ENCODE measurements around the gene VSTM5. TPM values are rescaled to one million over a fixed set of nuclear protein-coding genes. Genes with fewer than 3 reads are reported as not detected.
"Not testable (repeated sequence)": the region's sequence is repeated elsewhere in the genome, so short reads cannot be mapped to it uniquely, and the experiment has no call there.

Gene VSTM5
- total RNA-seq, 4 donors from 2014 or later: 0.13 to 0.19 TPM; not detected in 2

DNA sequence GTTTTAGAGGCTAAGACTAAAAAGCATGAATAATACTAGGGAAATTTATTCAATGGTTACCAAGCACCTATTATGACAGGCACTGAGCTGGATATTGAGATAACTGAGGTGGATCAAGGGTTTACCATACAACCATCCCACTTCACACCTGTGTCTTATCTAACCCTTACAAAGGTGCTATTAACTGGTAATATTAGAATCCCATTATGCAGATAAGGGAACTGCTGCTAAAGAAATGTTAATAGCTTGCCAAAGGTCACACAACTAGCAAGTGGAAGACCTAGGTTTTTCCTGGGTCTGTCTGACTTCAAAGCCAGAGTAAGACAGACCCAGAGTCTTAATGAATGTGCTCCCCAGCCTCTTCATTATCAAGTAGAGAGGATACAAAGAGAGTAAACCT lies 21.1 kb upstream of the VSTM5 start:
- no peak overlapping the region for H3K4me3 ChIP-seq (ENCODE audit: low read depth, poor library complexity, severe bottlenecking)
- no peak for DNase-seq (ENCODE audit: low spot score in 2 of 2)
- TF ChIP-seq, protein P1, sequence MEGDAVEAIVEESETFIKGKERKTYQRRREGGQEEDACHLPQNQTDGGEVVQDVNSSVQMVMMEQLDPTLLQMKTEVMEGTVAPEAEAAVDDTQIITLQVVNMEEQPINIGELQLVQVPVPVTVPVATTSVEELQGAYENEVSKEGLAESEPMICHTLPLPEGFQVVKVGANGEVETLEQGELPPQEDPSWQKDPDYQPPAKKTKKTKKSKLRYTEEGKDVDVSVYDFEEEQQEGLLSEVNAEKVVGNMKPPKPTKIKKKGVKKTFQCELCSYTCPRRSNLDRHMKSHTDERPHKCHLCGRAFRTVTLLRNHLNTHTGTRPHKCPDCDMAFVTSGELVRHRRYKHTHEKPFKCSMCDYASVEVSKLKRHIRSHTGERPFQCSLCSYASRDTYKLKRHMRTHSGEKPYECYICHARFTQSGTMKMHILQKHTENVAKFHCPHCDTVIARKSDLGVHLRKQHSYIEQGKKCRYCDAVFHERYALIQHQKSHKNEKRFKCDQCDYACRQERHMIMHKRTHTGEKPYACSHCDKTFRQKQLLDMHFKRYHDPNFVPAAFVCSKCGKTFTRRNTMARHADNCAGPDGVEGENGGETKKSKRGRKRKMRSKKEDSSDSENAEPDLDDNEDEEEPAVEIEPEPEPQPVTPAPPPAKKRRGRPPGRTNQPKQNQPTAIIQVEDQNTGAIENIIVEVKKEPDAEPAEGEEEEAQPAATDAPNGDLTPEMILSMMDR (IDR thresholded peaks at IDR 0.05): no peak
- no peak for TF ChIP-seq POLR2A (IDR thresholded peaks at IDR 0.05)
- intact Hi-C loops (cut with DNase I; ENCODE audit: low total_unique reads): loop anchor here (5.0 kb wide), 1 partner anchor 1576 kb away; no protein-coding TSS in a partner anchor

DNA sequence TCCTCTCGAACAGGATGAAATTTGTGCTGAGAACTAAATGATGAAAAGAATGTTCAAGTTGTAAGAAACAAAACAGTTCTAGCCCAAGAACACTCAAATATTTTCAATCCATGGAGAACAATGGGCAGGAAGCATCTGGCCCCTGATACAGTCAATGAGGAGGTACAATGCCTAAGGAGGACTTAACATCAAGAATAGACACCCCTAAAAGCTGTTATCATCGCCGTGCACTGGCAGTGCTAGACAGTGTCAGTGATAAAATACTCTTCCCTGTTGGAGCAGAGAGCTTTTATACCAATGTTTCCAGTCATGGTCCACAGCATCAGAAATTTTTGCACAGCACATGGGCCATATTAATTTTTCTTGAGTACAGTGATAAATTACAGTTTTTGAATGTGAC lies 20.2 kb upstream of the VSTM5 start:
- WGBS, 2 donors: 83 to 84% methylated on average over 3 of the region's 3 CpGs
- TF ChIP-seq POLR2A (IDR thresholded peaks at IDR 0.05): no peak
- TF ChIP-seq, protein P1 (IDR thresholded peaks at IDR 0.05): no peak
- intact Hi-C loops (cut with DNase I; ENCODE audit: low total_unique reads): loop anchor here (5.0 kb wide), 1 partner anchor 1577 kb away; no protein-coding TSS in a partner anchor
- DNase-seq (ENCODE audit: low spot score in 2 of 2): no peak
- H3K4me3 ChIP-seq (ENCODE audit: low read depth, poor library complexity, severe bottlenecking): no peak overlapping the region

DNA sequence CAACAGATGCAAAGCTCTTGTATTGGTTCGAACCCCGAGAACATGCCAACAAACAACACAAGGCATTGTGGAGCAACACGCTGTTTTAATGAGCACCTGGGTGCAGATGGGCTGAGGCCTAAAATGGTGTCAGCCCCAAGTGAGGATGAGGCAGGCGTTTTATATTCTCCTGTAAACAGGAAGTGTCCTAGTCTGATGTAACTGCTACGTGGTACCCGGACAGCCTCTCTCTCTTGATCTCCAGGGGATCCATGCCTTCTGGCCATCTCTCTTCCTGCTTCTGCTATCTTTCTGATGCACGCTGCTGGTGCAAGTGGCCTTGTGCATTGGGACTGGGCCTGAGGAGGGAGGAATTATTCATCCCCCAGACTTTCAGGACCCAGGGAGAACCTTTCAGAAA lies 19.4 kb upstream of the VSTM5 start:
- TF ChIP-seq, protein P1 (IDR thresholded peaks at IDR 0.05): no peak
- no peak for TF ChIP-seq POLR2A (IDR thresholded peaks at IDR 0.05)
- DNase-seq (ENCODE audit: low spot score in 2 of 2): no peak
- no peak overlapping the region for H3K4me3 ChIP-seq (ENCODE audit: low read depth, poor library complexity, severe bottlenecking)
- intact Hi-C loops (cut with DNase I; ENCODE audit: low total_unique reads): loop anchor here (5.0 kb wide), 1 partner anchor 1577 kb away; no protein-coding TSS in a partner anchor
- WGBS, 2 donors: 63 to 74% methylated on average over 7 of the region's 7 CpGs

DNA sequence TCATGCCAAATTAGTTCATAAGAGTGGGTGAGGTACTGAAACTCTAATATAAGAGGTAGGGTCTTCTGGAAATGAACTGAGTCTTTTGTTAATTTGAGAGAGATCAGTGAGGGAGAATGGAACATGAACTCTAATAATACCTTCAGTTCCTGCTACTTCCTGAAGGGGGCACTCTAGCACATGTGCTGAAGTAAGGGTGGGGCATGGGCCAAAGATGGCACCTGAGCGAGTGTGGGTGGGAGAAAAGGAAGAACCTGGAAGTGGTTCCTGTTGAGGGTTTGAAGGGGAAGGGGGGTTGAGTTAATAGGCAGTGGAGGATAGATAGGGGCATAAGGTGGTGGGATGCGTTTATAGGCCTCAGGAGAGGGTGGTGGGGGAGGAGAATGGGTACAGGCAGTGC lies 18.0 kb upstream of the VSTM5 start:
- WGBS, 2 donors: 84 to 90% methylated on average over 2 of the region's 2 CpGs
- DNase-seq (ENCODE audit: low spot score in 2 of 2); H3K4me3 ChIP-seq (ENCODE audit: low read depth, poor library complexity, severe bottlenecking); intact Hi-C loops (cut with DNase I; ENCODE audit: low total_unique reads): not testable (repeated sequence)

DNA sequence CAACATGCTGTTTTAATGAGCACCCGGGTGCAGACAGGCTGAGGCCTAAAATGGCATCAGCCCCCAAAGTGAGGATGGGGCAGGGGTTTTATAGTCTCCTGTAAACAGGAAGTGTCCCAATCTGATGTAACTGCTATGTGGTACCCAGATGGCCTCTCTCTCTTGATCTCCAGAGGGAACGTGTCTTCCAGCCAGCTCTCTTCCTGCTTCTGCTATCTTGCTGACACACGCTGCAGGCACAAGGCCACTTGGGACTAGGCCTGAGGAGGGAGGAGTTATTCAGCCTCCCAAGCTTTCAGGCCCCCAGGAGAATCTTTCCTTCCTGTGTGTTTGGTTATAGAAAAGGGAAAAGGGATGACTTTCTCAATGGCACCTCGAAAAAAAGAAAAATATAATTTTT lies 11.4 kb upstream of the VSTM5 start:
- TF ChIP-seq, protein P1 (IDR thresholded peaks at IDR 0.05): no peak
- TF ChIP-seq POLR2A (IDR thresholded peaks at IDR 0.05): no peak
- WGBS, 2 donors: 32 to 33% methylated on average over 4 of the region's 4 CpGs
- no peak overlapping the region for H3K4me3 ChIP-seq (ENCODE audit: low read depth, poor library complexity, severe bottlenecking)
- intact Hi-C loops (cut with DNase I; ENCODE audit: low total_unique reads): no loop called here
- DNase-seq (ENCODE audit: low spot score in 2 of 2): no peak

DNA sequence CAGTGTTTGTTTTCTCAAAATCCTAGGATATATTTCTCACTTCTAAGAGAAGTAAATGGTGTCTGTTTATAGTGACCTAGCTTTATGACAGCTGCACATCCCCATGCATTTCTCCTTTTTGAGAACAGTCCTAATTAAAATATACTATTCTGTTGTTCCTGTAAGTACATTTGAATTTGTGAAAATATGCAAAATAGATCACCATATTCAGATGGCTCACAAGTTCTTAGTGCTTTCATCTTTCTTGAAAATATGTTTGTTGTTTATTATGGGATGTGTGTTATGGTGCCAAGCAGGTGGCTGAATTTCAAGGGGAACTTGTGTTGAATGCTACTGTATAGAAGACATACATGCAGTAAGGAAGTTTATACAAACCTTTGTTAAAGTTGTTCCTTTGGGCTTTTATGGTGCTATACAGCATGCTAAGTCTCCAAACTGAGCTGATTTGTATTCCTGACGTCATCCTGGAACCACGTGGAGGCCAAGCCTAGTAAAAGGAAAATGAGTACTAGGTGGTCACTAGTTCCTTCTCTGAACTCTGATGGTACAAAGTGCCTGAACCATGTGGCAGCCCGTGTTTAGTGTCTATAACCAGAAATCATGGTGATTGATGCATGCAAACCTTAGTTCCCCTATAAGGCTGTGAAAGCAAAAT lies 7.8 kb upstream of the VSTM5 start:
- TF ChIP-seq, protein P1 (IDR thresholded peaks at IDR 0.05): no peak
- intact Hi-C loops (cut with DNase I; ENCODE audit: low total_unique reads): no loop called here
- no peak overlapping the region for H3K4me3 ChIP-seq (ENCODE audit: low read depth, poor library complexity, severe bottlenecking)
- no peak for DNase-seq (ENCODE audit: low spot score in 2 of 2)
- 39 to 53% methylated on average over 3 of the region's 3 CpGs for WGBS, 2 donors
